ENCODE measurements around the gene DCLK2.
A peak's percentile ranks its signal among the peaks of the same experiment; 100 is the strongest.

DCLK2 gene

GRCh38 chr4:150070464-150071170 lies 7.6 kb upstream of the DCLK2 start:
- DNase-seq = no peak

DNA sequence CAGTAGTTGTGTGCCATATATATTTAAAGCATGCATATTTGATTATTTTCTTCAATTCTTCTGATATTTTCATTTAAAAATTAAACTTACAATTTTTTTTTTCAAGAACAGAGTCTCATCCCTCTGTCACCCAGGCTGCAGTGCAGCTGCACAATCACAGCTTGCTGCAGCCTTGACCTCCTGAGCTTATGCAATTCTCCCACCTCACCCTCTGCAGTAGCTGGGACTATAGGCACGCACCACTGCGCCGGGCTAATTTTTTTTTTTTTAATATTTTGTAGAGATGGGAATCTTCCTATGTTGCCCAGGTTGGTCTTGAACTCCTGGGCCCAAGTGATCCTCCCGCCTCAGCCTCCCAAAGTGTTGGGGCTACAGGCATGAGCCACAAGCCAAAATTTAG lies 5.8 kb upstream of the DCLK2 start:
- DNase-seq = no peak

- DNase-seq = no peak
Observed at GRCh38 chr4:150072906-150073714, 5.1 kb upstream of the DCLK2 start.

DNA sequence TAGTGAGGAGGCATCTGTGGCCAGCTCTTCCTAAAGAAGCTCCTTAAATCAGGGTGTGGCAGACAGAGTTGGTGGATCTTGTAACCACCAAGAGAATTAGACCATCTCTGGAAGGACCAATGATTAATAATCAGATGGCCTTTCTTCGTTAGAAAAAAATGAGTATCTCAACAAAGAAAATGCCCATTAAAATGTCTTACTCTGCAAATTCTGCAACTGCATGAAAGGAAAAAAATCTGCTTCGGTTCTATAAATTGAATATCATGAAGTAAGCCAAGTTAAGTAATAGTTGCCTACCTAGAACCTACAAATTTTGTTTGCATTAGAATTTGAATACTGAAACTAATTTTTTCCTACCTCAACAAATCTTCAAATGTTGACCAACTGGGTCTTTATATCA lies 4.2 kb upstream of the DCLK2 start:
- no peak for DNase-seq

DNA sequence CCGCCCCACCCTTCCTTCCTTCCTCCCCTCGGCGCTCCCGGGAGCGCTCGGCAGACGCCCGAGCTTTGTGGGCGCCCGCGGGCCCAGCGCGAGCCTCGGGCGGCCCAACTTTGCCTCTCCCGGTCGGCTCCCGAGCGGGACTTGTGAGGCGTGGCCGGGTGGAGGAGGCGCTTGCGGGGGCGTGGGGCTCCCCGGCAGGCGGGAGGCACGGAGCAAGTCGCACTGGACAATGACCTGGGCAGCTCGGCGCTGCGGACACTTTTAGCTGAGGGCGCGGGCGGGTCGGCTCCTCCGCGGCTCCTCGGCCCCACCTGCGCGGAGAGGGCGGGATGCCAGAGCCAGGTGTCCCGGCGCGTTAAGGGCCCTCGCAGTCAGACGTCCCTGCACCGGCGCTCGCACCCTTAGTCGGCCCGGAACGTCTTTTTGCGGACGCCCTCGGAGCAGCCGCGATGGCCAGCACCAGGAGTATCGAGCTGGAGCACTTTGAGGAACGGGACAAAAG lies 385 bp downstream of the DCLK2 start:
- DNase-seq = peak in 1 of 2 donors; percentile 14

GRCh38 chr4:150079081-150079581 lies 886 bp downstream of the DCLK2 start:
- peak in 1 of 2 donors; percentile 24 for DNase-seq

DNA sequence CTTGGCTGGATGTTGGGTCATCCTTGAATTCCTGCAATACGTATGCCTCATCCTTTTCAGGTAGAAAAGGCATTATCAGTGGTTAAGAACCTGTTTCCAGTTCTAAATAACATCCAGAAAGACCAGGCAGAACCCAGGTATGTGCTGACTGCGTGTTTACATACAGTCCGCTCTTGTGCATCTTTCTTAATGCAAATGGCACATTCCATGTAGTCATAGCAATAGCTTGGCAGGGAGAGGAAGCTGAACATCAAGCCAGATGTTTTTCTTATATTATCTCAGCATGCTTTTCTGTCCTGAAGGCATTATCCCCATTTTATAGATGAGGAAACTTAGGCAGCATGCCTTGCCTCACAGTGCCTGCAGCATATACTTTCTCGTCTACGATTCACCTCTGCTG lies 2.1 kb downstream of the DCLK2 start:
- no peak for DNase-seq

- no peak for DNase-seq
Observed at GRCh38 chr4:150080875-150081274, 2.6 kb downstream of the DCLK2 start.

- no peak for DNase-seq
Observed at GRCh38 chr4:150082241-150082640, 4.0 kb downstream of the DCLK2 start.

DNA sequence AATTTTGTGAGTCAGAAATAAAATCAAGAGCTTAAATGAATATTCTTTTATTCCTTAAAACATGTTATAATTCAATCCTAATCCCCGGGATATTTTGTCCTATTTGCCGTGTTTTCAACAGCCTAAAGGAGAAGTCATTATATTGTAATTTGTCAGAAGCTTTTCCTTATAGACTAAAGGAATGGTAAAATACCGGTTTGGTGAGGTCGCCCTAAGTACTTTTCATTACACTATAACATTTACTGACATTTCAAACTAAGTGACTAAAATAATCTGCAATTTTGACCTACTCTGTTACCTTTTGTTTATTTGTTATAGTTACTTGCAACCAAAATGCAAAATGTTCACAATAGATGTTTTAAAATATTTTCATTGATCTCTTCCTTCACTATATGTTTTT lies 8.8 kb downstream of the DCLK2 start:
- DNase-seq = no peak

DNA sequence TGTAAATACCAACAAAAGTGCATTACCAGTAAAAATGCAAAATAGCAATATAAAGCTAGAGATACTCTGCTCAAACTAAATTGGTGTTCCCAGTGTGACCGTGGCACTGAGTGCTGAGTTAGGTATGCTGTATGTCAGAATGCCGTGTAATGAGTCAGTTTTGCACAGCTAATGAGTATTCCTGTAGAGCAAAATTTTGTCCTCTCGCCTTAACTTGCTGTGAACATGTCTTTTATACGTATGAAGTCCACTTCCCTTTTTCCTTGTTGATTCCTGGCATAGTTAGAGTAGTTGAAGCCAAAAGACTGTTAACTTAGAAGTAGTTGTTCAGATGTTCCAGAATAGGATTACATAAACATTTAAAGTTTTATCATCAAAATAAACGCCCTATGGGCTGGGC lies 11.5 kb downstream of the DCLK2 start:
- DNase-seq = no peak

DNA sequence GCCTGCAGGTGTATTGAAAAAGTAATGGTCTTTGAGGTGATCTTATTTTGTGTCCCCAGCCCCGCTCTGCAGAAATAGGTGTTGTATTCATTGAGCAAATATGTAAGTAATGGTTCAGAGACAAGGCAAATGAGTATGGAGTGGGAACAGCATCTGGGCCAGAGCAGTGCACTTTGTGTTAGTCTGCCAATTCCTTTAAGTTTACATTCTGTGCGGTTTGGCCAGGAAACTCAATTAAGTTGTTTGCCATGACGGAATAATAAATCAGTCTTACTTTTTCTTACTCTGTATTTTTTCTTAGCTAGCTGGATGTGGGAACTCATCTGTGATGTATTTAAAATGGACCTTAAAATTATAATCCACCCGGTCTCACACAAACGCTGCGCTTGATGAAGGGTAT lies 12.6 kb downstream of the DCLK2 start:
- DNase-seq = no peak

DNA sequence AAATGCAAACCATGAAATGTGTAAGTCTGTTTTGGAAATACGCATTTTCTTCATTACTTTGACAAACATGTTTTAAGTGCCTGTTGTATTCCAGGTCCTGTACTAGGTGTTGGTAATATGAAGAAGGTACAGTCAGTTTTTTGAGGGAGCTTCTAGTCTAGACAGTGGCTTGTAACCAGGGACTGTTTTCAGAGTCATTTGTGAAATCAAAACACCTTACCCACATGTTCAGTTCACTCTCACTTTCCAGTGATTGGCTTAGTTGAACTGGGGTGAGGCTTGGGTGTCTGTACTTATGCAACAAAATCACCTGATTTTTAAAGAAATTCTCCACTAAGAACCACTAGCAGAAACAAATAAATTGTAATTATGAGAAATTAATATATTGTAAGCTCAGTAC lies 16.4 kb downstream of the DCLK2 start:
- no peak for DNase-seq

GRCh38 chr4:150096625-150097024 lies 18.4 kb downstream of the DCLK2 start:
- no peak for DNase-seq

- no peak for DNase-seq
Observed at GRCh38 chr4:150098214-150098613, 20.0 kb downstream of the DCLK2 start.

DNA sequence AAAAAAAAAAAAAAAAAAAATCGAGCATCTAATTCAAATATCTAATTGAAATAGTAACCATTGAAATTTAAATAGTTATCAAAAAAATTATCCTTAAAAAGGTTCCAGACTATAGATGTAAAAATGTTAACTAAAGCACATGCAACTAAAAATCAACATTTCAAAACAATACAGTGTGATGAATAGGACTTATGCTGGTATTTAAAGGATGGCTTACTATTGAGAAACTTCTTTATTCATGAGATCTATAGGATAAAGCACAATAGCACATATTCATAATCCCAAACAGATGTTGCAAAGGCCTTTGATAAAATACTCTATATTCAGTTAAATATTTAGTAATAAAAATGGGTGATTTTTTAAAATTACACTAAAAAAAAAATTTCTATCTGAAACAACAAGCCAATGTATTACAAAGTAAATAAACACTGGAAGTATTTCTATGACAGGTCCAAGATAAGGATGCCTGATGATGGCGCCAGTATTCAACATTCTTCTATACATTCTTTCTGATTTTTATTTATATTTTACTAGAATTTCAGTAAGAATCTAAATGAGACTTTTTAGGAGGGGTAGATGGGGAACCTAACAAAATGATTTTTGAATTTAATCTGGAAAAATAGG lies 26.3 kb downstream of the DCLK2 start:
- DNase-seq = no peak

- DNase-seq = no peak
Observed at GRCh38 chr4:150106886-150107285, 28.6 kb downstream of the DCLK2 start.

- DNase-seq = no peak
Observed at GRCh38 chr4:150108691-150109090, 30.4 kb downstream of the DCLK2 start.

GRCh38 chr4:150114641-150115040 lies 36.4 kb downstream of the DCLK2 start:
- DNase-seq = no peak

DNA sequence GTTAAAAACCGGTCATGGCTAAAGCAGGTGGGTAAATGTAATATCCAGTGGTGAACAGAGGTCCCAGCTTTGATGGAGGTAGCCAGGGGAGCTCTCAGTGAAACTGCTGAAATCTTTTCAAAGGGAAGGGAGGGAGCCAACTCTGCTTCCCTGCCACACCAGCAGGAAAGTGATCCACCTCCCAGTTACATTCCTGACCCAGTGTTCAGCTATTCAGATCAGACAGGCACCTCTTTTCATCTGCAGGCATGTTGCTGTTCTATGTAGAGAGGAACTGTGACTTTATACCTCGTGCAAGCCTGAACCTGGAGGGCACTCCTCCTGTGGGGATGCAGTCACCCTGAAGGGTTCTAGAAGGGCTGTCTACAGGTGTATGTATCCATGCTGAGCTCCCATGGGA lies 37.6 kb downstream of the DCLK2 start:
- no peak for DNase-seq

DNA sequence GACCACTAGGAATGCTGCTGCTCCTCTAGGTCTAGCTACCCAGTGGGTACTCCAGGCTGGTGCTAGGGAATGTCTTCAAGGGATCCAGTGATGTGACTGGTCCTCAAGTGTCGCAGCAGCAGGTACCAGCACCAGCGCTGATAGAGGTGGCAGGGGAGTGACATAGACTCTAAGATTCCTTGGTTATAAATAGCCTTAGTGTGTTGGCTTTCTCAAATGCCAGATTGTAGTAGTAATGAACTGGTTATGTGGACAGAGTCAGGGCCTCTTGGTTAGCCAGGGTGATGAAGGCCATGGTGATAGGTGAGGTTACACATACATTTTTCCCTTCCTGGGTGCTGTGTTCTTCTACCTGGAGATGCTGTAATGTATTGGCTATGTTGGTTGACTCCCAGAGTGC lies 38.3 kb downstream of the DCLK2 start:
- DNase-seq = no peak

- no peak for DNase-seq
Observed at GRCh38 chr4:150117094-150117493, 38.8 kb downstream of the DCLK2 start.

DNA sequence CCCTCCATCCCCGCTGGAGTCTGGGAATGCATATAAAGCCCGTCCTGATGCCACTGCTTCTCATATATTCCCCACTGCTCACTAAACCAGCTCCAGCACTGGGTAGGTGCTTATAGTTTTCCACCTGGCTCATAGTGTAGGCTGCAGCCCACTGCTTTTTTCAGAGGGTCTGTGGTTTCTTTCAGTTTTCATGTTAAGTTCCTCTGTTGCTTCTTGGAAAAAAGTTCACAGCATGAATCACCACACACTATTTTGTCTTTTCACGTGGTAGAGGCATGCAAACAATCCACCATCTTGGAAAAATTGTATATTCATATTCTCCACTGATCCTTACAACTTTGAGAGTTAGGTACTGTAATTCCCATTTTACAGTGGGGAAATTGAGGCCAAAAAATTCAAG lies 39.4 kb downstream of the DCLK2 start:
- no peak for DNase-seq

DNA sequence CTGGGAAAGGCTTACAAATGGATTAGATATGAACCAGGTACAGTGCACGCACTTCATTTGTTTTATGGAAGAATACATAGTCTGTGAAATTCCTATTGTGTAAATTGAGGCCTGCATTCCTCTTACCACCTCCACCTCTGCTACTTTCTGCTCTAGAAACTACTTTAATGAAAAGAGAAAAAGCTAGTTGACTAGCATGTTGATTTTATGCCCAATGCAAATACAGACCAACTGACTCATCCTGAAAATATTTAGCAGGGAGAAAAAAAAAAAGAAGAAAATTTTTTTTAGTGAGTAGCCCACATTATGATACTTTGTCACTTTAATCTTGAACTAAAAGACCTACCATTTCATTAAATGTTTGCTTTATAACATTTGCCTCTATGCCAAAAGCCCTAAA lies 41.2 kb downstream of the DCLK2 start:
- DNase-seq = no peak

Measured in stimulated activated CD4-positive, alpha-beta T cell treated with anti-CD3 and anti-CD28 coated beads, Interleukin-2, amount 100 ng/mL, for 24 hours (primary cell).